Upper lobe of right lung (tissue), 1 donor: ENCODE results near the gene ZBTB40. TPM values are rescaled to one million over a fixed set of nuclear protein-coding genes. Genes with fewer than 3 reads are reported as not detected.
A peak's percentile ranks its signal among the peaks of the same experiment; 100 is the strongest.

Experiments used
- ATAC-seq: fragments of 200-7000 bp; cut with Tn5 transposase; one replicate; pipeline ENCODE4 v1.9.1; 2020; ENCODE audit warnings: mild to moderate bottlenecking, moderate library complexity
- DNase-seq: peaks from one replicate; pipeline ENCODE4 v3.0.0-alpha.2; 2020
- H3K27ac ChIP-seq: fragments of 200-600 bp; one replicate; pipeline ENCODE4 v1.8.0; 2022
- H3K27me3 ChIP-seq: fragments of 200-600 bp; one replicate; pipeline ENCODE4 v1.8.0; 2022; ENCODE audit warnings: mild to moderate bottlenecking
- H3K36me3 ChIP-seq: fragments of 200-600 bp; one replicate; pipeline ENCODE4 v1.8.0; 2022
- H3K4me1 ChIP-seq: fragments of 200-600 bp; one replicate; pipeline ENCODE4 v1.8.0; 2022
- H3K4me3 ChIP-seq: fragments of 200-600 bp; one replicate; pipeline ENCODE4 v1.8.0; 2022; ENCODE audit warnings: mild to moderate bottlenecking
- H3K9me3 ChIP-seq: fragments of 200-600 bp; one replicate; pipeline ENCODE4 v1.8.0; 2022
- CTCF ChIP-seq: fragments of 200-600 bp; IDR thresholded peaks from one replicate; pipeline ENCODE4 v1.8.0; 2022; ENCODE audit warnings: antibody characterized with exemption
- intact Hi-C: fragments of 100-400 bp; cut with DNase I; formaldehyde crosslinking; loops from one replicate; pipeline ENCODE4 v1.11.0; 2022
- total RNA-seq: library from RNA; stranded (reverse); fragmentation: NEBNext Ultra II Directional; extraction: Animal tissue kit (Norgen Biotek cat#: 25700); gene quantifications from one replicate; pipeline ENCODE4 v1.2.1, GENCODE V29; 2021
- donor health status: DM: no; HTN: yes; CAD: no; lungs with severe emphysema.

The ZBTB40 gene
- total RNA-seq, 1 donor from 2014 or later, result 24.9 TPM

DNA sequence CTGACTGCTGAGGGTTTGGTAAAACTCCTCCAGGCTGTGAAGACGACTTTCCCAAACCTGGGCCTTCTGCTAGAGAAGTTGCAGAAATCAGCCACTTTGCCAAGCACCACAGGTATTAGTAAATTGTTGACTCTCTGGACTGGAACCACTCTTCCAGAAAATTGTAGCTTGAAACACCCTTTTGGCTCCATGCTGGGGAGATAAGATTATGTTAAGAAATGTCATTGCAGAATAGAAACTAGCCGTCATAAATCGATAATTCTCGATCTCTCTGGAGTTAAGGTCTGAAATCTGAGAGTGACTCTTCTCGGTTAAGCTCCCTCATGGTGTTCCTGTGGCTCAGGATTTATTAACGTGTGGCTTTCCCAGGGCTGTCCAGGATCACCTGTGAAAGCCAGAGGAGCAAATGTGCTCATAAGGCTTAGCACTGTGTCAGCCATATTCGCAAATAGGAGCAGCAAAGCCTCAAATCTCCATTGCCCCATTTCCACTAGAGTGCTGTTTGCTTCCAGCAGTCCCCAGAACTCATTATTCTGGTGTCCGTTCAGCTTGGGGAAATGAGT, 54.6 kb downstream of the ZBTB40 start:
- DNase-seq (no peak), ATAC-seq (no peak)
- Histone ChIP-seq H3K9me3 (no peaks in the 10 kb centered on the region), H3K4me1 (peaks cover 3% of the 10 kb centered on the region), H3K4me3 (no peak overlapping the region), H3K36me3 (peaks cover 70% of the 10 kb centered on the region), H3K27me3 (no peaks in the 10 kb centered on the region), H3K27ac (no peak overlapping the region)
- intact Hi-C loops, result no loop called here
- no peak for TF ChIP-seq CTCF

DNA sequence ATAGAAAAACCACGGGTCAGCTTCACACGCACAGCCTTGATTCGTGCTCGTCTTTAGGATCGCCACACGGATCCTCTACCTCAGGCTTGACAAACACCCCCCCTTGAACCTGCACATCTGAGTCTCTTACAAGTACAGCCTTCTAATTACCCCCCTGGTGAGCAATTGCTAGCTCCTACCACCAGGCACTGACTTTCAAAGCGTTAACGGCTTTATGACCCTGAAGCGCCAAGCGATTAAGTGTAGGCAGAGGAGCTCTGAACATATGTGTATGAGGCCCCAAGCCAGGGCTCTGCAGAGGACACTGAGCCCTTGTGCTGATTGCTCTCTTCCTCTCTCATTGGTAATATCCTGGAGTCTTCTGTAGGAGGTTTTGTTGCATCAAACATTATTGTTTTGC, 55.9 kb downstream of the ZBTB40 start:
- Histone ChIP-seq H3K9me3 (no peaks in the 10 kb centered on the region), H3K36me3 (peaks cover 77% of the 10 kb centered on the region), H3K4me1 (no peaks in the 10 kb centered on the region), H3K4me3 (no peak overlapping the region), H3K27ac (no peak overlapping the region), H3K27me3 (no peaks in the 10 kb centered on the region)
- DNase-seq (no peak), ATAC-seq (no peak)
- TF ChIP-seq CTCF, result no peak
- intact Hi-C loops, result no loop called here

DNA sequence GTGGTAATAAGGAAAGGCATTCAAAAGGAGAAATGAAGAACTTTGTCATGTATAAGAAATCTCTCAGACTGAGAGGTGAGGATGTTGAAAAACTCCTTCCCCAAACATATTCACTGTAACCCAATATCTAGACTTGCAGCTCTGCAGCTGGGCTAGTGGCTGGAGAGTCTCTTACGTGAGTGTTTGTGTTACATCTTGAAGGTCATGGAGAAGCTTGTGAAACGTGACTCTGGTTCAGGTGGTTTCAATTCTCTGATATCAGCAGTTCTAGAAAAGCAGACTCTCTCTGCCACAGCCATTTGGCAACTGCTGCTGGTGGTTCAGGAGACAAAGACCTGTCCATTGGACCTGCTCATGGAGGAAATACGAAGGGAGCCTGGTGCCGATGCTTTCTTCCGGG, 56.7 kb downstream of the ZBTB40 start:
- intact Hi-C loops, result no loop called here
- ATAC-seq (peak; percentile 79), DNase-seq (no peak)
- no peak for TF ChIP-seq CTCF
- H3K36me3 ChIP-seq, result peaks cover 85% of the 10 kb centered on the region
- H3K27me3 ChIP-seq, result no peaks in the 10 kb centered on the region
- no peaks in the 10 kb centered on the region for H3K9me3 ChIP-seq
- no peaks in the 10 kb centered on the region for H3K4me1 ChIP-seq
- H3K4me3 ChIP-seq, result no peak overlapping the region
- no peak overlapping the region for H3K27ac ChIP-seq

DNA sequence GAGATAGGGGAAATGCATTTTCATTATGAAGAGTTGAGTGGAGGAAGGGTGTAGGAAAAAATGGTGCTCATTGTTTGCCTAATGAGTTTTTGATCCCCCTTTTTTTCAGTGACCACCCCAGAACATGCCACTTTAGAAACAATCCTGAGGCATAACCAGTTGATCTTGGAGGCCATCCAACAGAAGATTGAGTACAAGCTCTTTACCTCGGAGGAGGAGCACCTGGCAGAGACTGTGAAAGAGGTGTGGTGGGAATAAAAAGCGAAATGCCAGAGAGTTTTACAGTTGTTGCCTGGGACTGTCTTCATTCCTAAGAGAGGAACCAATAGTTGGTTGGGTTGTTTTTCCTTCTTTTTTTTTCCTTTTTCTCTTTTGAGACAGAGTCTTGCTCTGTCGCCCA, 57.3 kb downstream of the ZBTB40 start:
- no peak for TF ChIP-seq CTCF
- ATAC-seq (no peak), DNase-seq (no peak)
- H3K9me3 ChIP-seq, result no peaks in the 10 kb centered on the region
- H3K4me3 ChIP-seq, result no peak overlapping the region
- H3K4me1 ChIP-seq, result no peaks in the 10 kb centered on the region
- intact Hi-C loops, result no loop called here
- H3K27me3 ChIP-seq, result no peaks in the 10 kb centered on the region
- H3K36me3 ChIP-seq, result peaks cover 91% of the 10 kb centered on the region
- no peak overlapping the region for H3K27ac ChIP-seq

GRCh38 chr1:22509815-22510214, 58.2 kb downstream of the ZBTB40 start:
- intact Hi-C loops, result no loop called here
- Histone ChIP-seq H3K36me3 (peaks cover 99% of the 10 kb centered on the region), H3K4me1 (no peaks in the 10 kb centered on the region), H3K9me3 (no peaks in the 10 kb centered on the region), H3K27me3 (no peaks in the 10 kb centered on the region), H3K27ac (no peak overlapping the region), H3K4me3 (no peak overlapping the region)
- no peak for TF ChIP-seq CTCF
- ATAC-seq (no peak), DNase-seq (no peak)

GRCh38 chr1:22512873-22513272, 61.2 kb downstream of the ZBTB40 start:
- Histone ChIP-seq H3K4me1 (no peaks in the 10 kb centered on the region), H3K4me3 (no peak overlapping the region), H3K27ac (no peak overlapping the region), H3K9me3 (no peaks in the 10 kb centered on the region), H3K27me3 (no peaks in the 10 kb centered on the region), H3K36me3 (peaks cover 100% of the 10 kb centered on the region)
- DNase-seq, result no peak
- intact Hi-C loops, result no loop called here
- TF ChIP-seq CTCF, result no peak
- ATAC-seq, result no peak
